Fibroblast of gingiva (primary cell): Measurements from ENCODE around the gene SHROOM3.

Experiments
- DNase-seq: peaks from one replicate; pipeline ENCODE4 v3.0.0-alpha.2; 2011; ENCODE audit warnings: low read depth

The SHROOM3 gene

GRCh38 chr4:76781698-76782595 is 346.9 kb downstream of the SHROOM3 start:
- peak; percentile 92 for DNase-seq

DNA sequence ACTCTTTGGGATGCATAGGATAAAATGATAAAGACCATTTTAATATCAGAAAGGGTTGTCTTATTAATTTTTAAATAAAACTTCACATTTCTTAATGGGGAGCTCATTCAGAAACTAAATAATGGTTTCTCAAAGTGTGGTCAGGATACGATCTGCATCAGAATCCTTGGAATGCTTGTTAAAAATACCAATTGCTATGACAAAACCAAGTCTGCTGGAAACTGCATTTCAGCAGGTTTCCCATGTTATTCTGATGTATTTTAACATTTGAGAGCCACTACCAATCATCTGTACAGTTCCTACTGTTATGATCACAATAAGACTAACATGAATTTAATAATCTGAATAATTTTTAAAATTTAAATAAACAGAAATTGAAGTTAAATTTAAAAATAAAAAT is 347.8 kb downstream of the SHROOM3 start:
- DNase-seq, result peak; percentile 66

DNA sequence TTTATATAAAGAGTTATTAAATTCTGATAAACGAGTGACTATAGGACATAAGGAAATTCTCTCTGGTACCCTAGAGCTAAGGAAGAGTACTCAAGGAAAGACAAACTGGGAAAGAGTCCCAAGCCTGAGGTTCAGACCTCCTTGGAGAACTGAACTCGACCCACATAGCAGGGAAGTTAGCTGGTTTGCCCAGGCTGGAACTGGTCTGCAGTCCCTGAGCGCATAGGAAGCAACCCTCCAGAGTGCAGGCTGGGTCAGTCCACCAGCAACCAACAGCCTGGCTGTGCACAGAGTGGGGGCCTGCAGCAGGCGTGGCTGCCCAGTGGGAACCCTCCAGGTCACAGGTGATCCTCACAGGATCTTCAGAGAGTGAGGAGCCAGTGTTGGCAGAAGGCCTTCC is 348.8 kb downstream of the SHROOM3 start:
- no peak for DNase-seq

DNA sequence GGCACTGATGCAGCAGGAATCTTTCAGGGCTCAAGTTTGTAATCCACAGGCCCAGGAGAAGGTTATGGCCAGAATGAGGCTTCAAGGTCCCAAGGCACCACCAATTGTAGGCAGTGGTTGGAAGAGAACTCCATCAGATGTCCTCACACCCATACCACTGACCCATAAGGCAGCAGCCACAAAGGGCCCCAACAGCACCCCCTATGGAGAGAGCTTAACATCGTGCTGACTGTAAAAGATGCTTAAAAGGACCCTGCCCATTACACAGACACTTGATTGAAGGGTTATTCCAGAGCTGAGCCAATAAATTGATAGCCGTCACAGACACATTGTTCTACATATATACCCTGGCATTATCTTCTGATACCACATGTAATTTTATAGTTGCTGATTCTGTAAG is 349.2 kb downstream of the SHROOM3 start:
- no peak for DNase-seq

DNA sequence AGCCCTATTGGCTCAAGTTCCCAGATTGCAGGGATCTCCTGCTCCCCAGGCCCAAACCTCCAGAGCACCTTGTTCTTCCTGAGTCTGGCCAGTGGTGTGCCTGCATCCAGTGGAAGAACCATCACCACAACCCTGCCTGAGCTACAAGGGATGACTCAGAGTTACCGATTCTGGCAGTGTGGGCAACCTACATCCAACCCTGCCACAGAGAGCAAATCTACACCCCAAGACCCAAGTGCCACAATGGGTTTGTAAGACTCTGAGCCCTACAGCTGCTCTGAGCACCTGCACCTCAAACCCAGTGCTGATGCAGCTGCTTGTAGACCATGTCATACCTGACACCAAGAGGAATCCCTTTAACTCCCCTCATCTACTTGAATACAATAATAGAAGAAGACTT is 352.9 kb downstream of the SHROOM3 start:
- DNase-seq, result no peak

GRCh38 chr4:76790377-76790776 is 355.3 kb downstream of the SHROOM3 start:
- DNase-seq, result no peak

GRCh38 chr4:76791479-76791878 is 356.4 kb downstream of the SHROOM3 start:
- no peak for DNase-seq

GRCh38 chr4:76792418-76792817 is 357.4 kb downstream of the SHROOM3 start:
- DNase-seq, result no peak

- DNase-seq, result no peak
Measured at GRCh38 chr4:76795243-76795642, 360.2 kb downstream of the SHROOM3 start.

GRCh38 chr4:76799140-76799539 is 364.1 kb downstream of the SHROOM3 start:
- no peak for DNase-seq

- DNase-seq, result no peak
Measured at GRCh38 chr4:76799718-76800117, 364.7 kb downstream of the SHROOM3 start.

DNA sequence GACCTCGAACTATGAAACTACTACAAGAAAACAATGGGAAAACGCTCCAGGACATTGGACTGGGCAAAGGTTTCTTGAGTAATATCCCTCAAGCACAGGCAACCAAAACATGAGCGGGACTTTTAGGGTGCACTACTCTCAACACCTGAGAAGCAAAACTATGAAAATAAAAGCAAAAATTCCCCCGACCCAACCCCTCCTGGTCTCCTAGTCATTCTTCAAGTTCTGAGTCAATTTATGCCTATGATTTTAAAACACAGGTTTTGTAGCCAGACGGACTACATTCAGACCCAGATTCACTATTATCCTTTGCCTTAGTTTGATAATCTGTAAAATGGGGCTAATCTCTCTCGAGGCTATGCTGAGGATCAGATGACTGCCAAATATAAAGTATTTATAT is 365.9 kb downstream of the SHROOM3 start:
- no peak for DNase-seq

DNA sequence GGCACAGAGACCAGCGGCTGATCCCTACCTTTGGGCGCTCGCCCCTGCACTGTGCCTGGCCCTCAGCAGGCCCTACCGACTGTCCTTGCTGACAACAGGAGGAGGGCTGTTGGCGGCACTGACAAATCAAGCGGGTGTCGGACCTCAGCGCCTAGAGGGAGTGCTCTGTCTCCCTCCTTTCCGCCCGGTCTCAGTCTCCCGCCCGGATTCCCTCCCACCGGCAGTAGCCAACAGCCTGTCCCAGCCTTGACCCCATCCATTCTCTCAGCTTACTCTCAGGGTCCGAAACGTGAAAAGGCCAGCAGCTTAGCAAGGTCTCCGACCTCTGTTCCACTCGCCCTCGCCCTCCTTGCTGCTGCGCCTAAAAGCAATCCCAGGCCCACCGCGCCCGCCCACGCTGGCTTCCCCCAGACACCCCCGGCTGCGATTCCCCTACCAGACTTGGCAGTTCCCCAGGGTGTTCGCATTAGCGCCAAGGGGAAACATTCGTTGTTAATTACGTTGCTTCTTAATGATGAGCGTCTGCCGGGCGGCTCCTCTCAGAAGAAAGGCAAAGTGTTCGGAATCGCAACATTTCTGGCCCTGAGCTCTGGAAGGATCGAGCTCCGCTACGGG is 366.7 kb downstream of the SHROOM3 start:
- DNase-seq, result no peak

GRCh38 chr4:76802236-76803021 is 367.4 kb downstream of the SHROOM3 start:
- no peak for DNase-seq

GRCh38 chr4:76803522-76803921 is 368.5 kb downstream of the SHROOM3 start:
- peak; percentile 83 for DNase-seq

DNA sequence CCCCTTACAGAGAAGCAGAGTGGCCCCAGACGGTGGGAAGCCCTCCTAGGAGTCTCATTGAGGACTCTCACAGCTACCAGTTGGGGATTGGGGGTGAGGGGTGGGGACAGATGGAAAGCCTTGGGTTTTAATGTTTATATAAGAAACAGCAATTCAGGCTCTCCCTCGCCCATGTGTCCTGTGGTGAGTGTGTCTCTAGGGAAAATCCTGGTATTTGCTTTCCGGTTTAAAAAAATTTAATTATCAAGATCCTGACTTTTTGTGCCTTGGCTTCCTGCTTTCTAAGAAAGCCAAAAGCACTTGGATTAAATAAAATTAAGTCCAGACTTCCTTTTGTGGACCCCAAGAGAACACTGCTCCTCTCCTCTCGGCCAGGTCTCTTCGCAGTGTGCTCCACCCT is 369.1 kb downstream of the SHROOM3 start:
- DNase-seq, result no peak

- DNase-seq, result no peak
Measured at GRCh38 chr4:76806346-76806745, 371.3 kb downstream of the SHROOM3 start.

DNA sequence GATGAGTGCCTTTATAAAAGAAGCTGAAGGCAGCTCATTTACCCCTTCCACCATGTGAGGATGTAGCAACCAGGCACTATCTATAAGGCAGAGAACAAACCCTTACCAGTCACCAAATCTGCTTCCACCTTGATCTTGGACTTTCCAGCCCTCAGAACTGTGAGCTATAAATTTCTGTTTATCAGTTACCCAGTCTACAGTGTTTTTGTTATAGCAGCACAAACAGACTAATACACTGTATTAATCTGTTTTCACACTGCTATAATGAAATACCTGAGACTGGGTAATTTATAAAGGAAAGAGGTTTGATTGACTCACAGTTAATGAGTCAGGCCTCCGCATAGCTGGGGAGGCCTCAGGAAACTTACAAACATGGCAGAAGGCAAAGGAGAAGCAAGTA is 371.7 kb downstream of the SHROOM3 start:
- DNase-seq, result no peak

DNA sequence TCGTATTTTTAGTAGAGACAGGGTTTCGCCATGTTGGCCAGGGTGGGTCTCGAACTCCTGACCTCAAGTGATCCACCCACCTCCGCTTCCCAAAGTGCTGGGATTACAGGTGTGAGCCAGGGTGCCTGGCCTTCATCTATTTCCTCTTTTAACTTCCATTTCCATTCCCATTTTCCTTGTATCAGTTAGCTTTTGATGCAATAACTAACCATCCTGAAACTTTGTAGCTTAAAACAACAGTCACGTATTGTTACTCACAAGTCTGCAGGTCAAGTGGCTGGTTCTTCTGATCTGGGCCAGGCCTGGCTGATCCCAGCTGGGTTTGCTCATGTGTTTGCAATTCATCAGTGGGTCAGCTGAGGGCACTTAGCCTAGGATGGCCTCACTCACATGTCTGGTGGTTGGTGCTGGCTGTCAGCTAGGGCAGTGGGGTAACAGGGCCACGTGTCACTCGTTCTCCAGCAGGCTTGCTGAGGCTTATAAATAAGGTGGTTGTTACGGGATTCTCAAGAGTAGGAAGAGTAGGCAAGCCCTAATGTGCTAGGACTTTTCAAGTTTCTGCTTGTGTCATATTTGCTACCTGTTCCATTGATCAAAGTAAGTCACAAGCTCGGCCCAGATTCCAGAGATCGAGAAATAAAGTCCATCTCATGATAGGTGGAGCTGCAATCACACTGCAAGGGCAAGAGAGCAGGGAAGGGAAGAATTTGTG is 374.7 kb downstream of the SHROOM3 start:
- DNase-seq, result peak; percentile 66

DNA sequence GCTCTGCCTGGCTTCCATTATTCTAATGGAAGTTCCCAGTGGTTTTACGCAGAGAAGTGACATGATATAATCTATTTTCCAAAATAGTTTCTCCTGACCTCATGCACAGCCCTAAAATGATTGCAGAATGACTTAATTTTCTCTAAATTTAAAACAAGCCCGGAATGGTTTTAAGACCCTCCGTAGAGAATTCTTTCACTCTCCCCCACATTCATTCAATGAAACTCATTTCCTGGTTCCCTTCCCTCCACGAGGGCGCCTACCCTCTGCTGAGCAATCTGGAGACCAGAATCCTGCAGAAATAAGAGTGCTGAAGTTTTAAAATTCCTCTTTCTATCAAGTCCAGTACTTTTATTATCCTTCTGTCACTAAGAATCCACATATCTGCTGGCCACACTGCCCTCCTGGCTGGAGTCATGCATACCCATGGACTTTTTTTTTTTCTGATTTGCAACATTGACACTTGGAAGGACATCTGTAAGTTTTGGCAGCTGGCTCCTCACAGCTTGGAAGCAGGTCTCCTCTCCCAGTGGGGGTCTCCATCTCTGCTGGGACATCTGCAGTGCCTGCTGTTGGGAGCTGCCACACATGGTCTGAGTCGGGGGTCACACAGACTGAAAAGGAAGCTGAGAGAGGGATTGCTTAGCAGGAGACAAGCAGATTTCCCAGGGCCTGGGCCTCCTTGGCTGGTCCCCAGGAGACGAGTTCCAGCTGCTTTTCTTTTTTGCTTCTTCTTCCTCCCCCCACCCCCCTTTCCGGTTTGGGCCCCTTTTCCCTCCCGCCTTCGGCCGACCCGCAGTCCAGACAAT is 376.8 kb downstream of the SHROOM3 start:
- DNase-seq, result no peak

GRCh38 chr4:76813070-76813469 is 378.0 kb downstream of the SHROOM3 start:
- DNase-seq, result no peak
